Endodermal cell (in vitro differentiated cells): Measurements from ENCODE around the gene GRID1. TPM values are rescaled to one million over a fixed set of nuclear protein-coding genes. Genes with fewer than 3 reads are reported as not detected.

Experiments used
- DNase-seq: peaks from one replicate; pipeline ENCODE4 v3.0.0-alpha.2; 2017
- H3K27ac ChIP-seq: 2 replicates; pipeline ENCODE4 v1.5.1; 2013; ENCODE audit warnings: mild to moderate bottlenecking, low read depth, low read length, moderate library complexity
- H3K27me3 ChIP-seq: 2 replicates; pipeline ENCODE4 v1.6.1; 2013; ENCODE audit warnings: mild to moderate bottlenecking, low read length, moderate library complexity; ENCODE audit not compliant: insufficient read depth, control insufficient read depth, poor library complexity, severe bottlenecking
- H3K36me3 ChIP-seq: 2 replicates; pipeline ENCODE4 v1.7.0; 2013; ENCODE audit warnings: mild to moderate bottlenecking, low read length, moderate library complexity; ENCODE audit not compliant: control insufficient read depth, insufficient read depth
- H3K4me1 ChIP-seq: one replicate; pipeline ENCODE4 v1.7.0; 2013; ENCODE audit warnings: low read length; ENCODE audit not compliant: control insufficient read depth, insufficient read depth
- H3K4me3 ChIP-seq: 2 replicates; pipeline ENCODE4 v1.5.1; 2013; ENCODE audit warnings: mild to moderate bottlenecking, low read length, moderate library complexity
- H3K9ac ChIP-seq: 2 replicates; pipeline ENCODE4 v1.6.1; 2013; ENCODE audit warnings: mild to moderate bottlenecking, low read length, moderate library complexity; ENCODE audit not compliant: poor library complexity, severe bottlenecking; ENCODE audit errors: extremely low read depth
- H3K9me3 ChIP-seq: 2 replicates; pipeline ENCODE4 v1.6.1; 2013; ENCODE audit warnings: mild to moderate bottlenecking, low read length, moderate library complexity; ENCODE audit not compliant: control insufficient read depth
- H3K27ac Mint-ChIP-seq: 2 replicates; pipeline ENCODE4 v1.8.0; 2020; ENCODE audit warnings: mixed read lengths
- H3K27me3 Mint-ChIP-seq: 2 replicates; pipeline ENCODE4 v1.8.0; 2021; ENCODE audit warnings: mild to moderate bottlenecking, mixed read lengths; ENCODE audit not compliant: insufficient read depth
- H3K36me3 Mint-ChIP-seq: 2 replicates; pipeline ENCODE4 v1.8.0; 2020; ENCODE audit warnings: low read depth, mixed read lengths
- H3K4me1 Mint-ChIP-seq: 2 replicates; pipeline ENCODE4 v1.8.0; 2020; ENCODE audit warnings: mixed read lengths
- H3K4me3 Mint-ChIP-seq: 2 replicates; pipeline ENCODE4 v1.8.0; 2020; ENCODE audit warnings: mild to moderate bottlenecking, moderate library complexity, mixed read lengths
- H3K9me3 Mint-ChIP-seq: 2 replicates; pipeline ENCODE4 v1.8.0; 2020; ENCODE audit warnings: mild to moderate bottlenecking, mixed read lengths
- WGBS, 2 experiments: methylation state at CpG; one replicate each; pipeline versions ENCODE4 v1.1.5 to v1.1.7; 2013; ENCODE audit warnings: missing lambda C conversion rate in 2 of 2, mixed read lengths in 1 of 2; ENCODE audit not compliant: insufficient coverage in 1 of 2, insufficient read length in 1 of 2; 5-methylcytosine and 5-hydroxymethylcytosine counted together
- total RNA-seq, 2 donors: library from RNA; stranded (reverse); fragmentation: NEBNext Ultra II Directional in 1 of 2; extraction: Animal tissue kit (Norgen Biotek cat#: 25700) in 1 of 2; gene quantifications; 2 replicates in 1 of 2; 3 replicates in 1 of 2; pipeline ENCODE4 v1.2.1, GENCODE V29; 2021
- TF ChIP-seq, protein P1 (sequence below): fragments of 200-600 bp; sonication (generic); conservative IDR thresholded peaks from 2 replicates; pipeline ENCODE4 v1.5.0; 2021; ENCODE audit warnings: antibody characterized with exemption, mild to moderate bottlenecking

GRID1 gene
- total RNA-seq, 2 donors from 2014 or later, result 0.13 to 0.53 TPM

GRCh38 chr10:85902051-85902450, 464.5 kb downstream of the GRID1 start:
- Mint-ChIP-seq H3K27ac (no peak overlapping the region), H3K4me3 (no peak overlapping the region), H3K36me3 (no peaks in the 10 kb centered on the region), H3K27me3 (no peaks in the 10 kb centered on the region), H3K4me1 (no peaks in the 10 kb centered on the region), H3K9me3 (no peaks in the 10 kb centered on the region)
- DNase-seq, result no peak
- no peaks in the 10 kb centered on the region for H3K9me3 ChIP-seq
- no peak overlapping the region for H3K27ac ChIP-seq
- H3K27me3 ChIP-seq, result no peaks in the 10 kb centered on the region
- no peak overlapping the region for H3K9ac ChIP-seq
- TF ChIP-seq, protein P1, sequence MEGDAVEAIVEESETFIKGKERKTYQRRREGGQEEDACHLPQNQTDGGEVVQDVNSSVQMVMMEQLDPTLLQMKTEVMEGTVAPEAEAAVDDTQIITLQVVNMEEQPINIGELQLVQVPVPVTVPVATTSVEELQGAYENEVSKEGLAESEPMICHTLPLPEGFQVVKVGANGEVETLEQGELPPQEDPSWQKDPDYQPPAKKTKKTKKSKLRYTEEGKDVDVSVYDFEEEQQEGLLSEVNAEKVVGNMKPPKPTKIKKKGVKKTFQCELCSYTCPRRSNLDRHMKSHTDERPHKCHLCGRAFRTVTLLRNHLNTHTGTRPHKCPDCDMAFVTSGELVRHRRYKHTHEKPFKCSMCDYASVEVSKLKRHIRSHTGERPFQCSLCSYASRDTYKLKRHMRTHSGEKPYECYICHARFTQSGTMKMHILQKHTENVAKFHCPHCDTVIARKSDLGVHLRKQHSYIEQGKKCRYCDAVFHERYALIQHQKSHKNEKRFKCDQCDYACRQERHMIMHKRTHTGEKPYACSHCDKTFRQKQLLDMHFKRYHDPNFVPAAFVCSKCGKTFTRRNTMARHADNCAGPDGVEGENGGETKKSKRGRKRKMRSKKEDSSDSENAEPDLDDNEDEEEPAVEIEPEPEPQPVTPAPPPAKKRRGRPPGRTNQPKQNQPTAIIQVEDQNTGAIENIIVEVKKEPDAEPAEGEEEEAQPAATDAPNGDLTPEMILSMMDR, result no peak
- no peaks in the 10 kb centered on the region for H3K4me1 ChIP-seq
- H3K4me3 ChIP-seq, result no peak overlapping the region
- 95 to 100% methylated on average over 1 to 2 of the region's 5 CpGs for WGBS, 2 experiments
- H3K36me3 ChIP-seq, result no peaks in the 10 kb centered on the region

GRCh38 chr10:85901599-85901998, 465.0 kb downstream of the GRID1 start:
- Mint-ChIP-seq H3K36me3 (no peaks in the 10 kb centered on the region), H3K4me1 (no peaks in the 10 kb centered on the region), H3K27ac (no peak overlapping the region), H3K27me3 (no peaks in the 10 kb centered on the region), H3K4me3 (no peak overlapping the region), H3K9me3 (no peaks in the 10 kb centered on the region)
- H3K9ac ChIP-seq, result no peak overlapping the region
- no peak for DNase-seq
- TF ChIP-seq, protein P1, result no peak
- H3K27ac ChIP-seq, result no peak overlapping the region
- no peaks in the 10 kb centered on the region for H3K4me1 ChIP-seq
- 94% methylated on average over 4 of the region's 4 CpGs; no CpG with 5 or more reads in 1 of the 2 experiments for WGBS, 2 experiments
- no peaks in the 10 kb centered on the region for H3K27me3 ChIP-seq
- H3K36me3 ChIP-seq, result no peaks in the 10 kb centered on the region
- no peaks in the 10 kb centered on the region for H3K9me3 ChIP-seq
- no peak overlapping the region for H3K4me3 ChIP-seq

DNA sequence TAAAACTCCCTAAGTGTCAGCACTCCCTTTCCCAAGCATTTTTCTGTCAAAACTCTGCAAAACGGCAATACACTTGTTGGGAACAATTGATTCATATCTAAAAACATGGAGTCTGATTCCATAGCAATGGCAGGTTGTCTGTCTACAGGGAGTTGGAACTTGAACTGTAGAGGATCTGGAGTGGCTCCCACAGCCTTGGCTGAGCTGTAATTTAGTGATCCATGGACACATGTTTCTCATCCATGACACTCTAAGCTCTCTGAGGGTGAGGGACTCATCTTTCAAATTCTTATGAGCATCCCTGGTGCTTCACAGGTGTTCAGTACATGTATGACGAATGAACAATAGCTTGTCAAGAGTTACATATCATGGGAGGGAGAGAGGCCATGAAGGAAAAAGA, 466.1 kb downstream of the GRID1 start:
- no peaks in the 10 kb centered on the region for H3K27me3 ChIP-seq
- H3K27ac ChIP-seq, result no peak overlapping the region
- Mint-ChIP-seq H3K9me3 (no peaks in the 10 kb centered on the region), H3K4me1 (no peaks in the 10 kb centered on the region), H3K27me3 (no peaks in the 10 kb centered on the region), H3K27ac (no peak overlapping the region), H3K4me3 (no peak overlapping the region), H3K36me3 (no peaks in the 10 kb centered on the region)
- H3K9ac ChIP-seq, result no peak overlapping the region
- DNase-seq, result no peak
- H3K4me3 ChIP-seq, result no peak overlapping the region
- no peaks in the 10 kb centered on the region for H3K9me3 ChIP-seq
- WGBS, 2 experiments, result 89 to 94% methylated on average over 2 of the region's 2 CpGs
- TF ChIP-seq, protein P1, result no peak
- no peaks in the 10 kb centered on the region for H3K4me1 ChIP-seq
- H3K36me3 ChIP-seq, result no peaks in the 10 kb centered on the region
